ENCODE measurements around the gene CELF4.

GRCh38 chr18:37419866-37420265 is 145.7 kb downstream of the CELF4 start:
- TF ChIP-seq, protein P1, sequence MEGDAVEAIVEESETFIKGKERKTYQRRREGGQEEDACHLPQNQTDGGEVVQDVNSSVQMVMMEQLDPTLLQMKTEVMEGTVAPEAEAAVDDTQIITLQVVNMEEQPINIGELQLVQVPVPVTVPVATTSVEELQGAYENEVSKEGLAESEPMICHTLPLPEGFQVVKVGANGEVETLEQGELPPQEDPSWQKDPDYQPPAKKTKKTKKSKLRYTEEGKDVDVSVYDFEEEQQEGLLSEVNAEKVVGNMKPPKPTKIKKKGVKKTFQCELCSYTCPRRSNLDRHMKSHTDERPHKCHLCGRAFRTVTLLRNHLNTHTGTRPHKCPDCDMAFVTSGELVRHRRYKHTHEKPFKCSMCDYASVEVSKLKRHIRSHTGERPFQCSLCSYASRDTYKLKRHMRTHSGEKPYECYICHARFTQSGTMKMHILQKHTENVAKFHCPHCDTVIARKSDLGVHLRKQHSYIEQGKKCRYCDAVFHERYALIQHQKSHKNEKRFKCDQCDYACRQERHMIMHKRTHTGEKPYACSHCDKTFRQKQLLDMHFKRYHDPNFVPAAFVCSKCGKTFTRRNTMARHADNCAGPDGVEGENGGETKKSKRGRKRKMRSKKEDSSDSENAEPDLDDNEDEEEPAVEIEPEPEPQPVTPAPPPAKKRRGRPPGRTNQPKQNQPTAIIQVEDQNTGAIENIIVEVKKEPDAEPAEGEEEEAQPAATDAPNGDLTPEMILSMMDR (IDR thresholded peaks at IDR 0.05; ENCODE audit: insufficient read depth, low read length, poor library complexity, severe bottlenecking): no peak
- TF ChIP-seq EZH2phosphoT487 (conservative IDR thresholded peaks at IDR 0.05; ENCODE audit: low read length): no peak
